ENCODE measurements around the gene EGFL8. TPM values are rescaled to one million over a fixed set of nuclear protein-coding genes. Genes with fewer than 3 reads are reported as not detected.

The EGFL8 gene
- total and polyA plus RNA-seq, 9 of the 15 experiments (the other 6 are each of a cell fraction or from before 2014, with no cell fraction given) = 2.2 to 47.4 (median 14.2) TPM

GRCh38 chr6:32181148-32181702, 16.8 kb downstream of the EGFL8 start (continued):
- TF ChIP-seq ZNF146 (CRISPR knock-in tag; IDR thresholded peaks at IDR 0.05; ENCODE audit: unreplicated experiment) = no peak
- TF ChIP-seq RBFOX2 (IDR thresholded peaks at IDR 0.05; ENCODE audit: low read depth, low read length) = peak; percentile 54

GRCh38 chr6:32181915-32182529, 17.6 kb downstream of the EGFL8 start:
- peak overlapping the region; percentile 22 to 82 for H3K9ac ChIP-seq (ENCODE audit: insufficient read depth in 1 of 2, low read depth in 2 of 2, low read length in 2 of 2)
- peak overlapping the region; percentile 56; the same call in 2 of the 3 replicates for H3K27ac ChIP-seq (ENCODE audit: extremely low read depth, low read depth, low read length)
- H4K20me1 ChIP-seq (replicated peaks; ENCODE audit: control insufficient read depth, insufficient read depth, low read length) = no peaks in the 10 kb centered on the region
- ATAC-seq (no peak), DNase-seq (ENCODE audit: extremely low read depth in 1 of 4, low spot score in 3 of 4) (peak in 3 of 4 experiments; percentile 57 to 69 (median 64)), FAIRE-seq (no peak)
- 29% methylated on average over 10 of the region's 10 CpGs for WGBS (ENCODE audit: insufficient coverage, low coverage, missing lambda C conversion rate)
- in situ Hi-C loops (cut with MboI) = no loop called here
- no TSS peak for BruUV-seq (replicated peaks)
- peaks cover 65% of the 10 kb centered on the region; the same call in 2 of the 3 replicates for H3K36me3 ChIP-seq (ENCODE audit: control insufficient read depth, insufficient read depth, low read length)
- peak overlapping the region; percentile 13 for H3K4me2 ChIP-seq (ENCODE audit: insufficient read depth, low read length)
- POLR2A ChIA-PET = interaction anchor here (0.6 to 1.9 kb wide), 8 partner anchors 8 to 61 kb away, joined by 3 to 20 read pairs (median 4); partner anchors contain the start of genes ATF6B, FKBPL and PBX2
- H3K4me3 ChIP-seq = no peak overlapping the region
- H2AFZ ChIP-seq (ENCODE audit: low read depth, low read length) = no peak overlapping the region
- H3K9me1 ChIP-seq (ENCODE audit: control insufficient read depth, insufficient read depth, low read length) = peaks cover 7% of the 10 kb centered on the region
- CTCF ChIA-PET (ENCODE audit: low intra/inter-chr PET ratio) = interaction anchor here (1.3 kb wide), 1 partner anchor 63 kb away, joined by 5 read pairs; no protein-coding TSS in a partner anchor
- no peaks in the 10 kb centered on the region for H3K27me3 ChIP-seq (ENCODE audit: control insufficient read depth in 2 of 2, insufficient read depth in 2 of 2, low read length in 2 of 2)
- H3K4me1 ChIP-seq (replicated peaks in 1 of 2; ENCODE audit: control insufficient read depth in 2 of 2, insufficient read depth in 2 of 2, low read length in 2 of 2) = peaks cover 50 to 53% of the 10 kb centered on the region in 2 experiments
- peaks cover 49% of the 10 kb centered on the region for H3K79me2 ChIP-seq (ENCODE audit: control insufficient read depth, insufficient read depth, low read length)
- H3K9me3 ChIP-seq (replicated peaks; ENCODE audit: control insufficient read depth, insufficient read depth, low read depth, low read length) = no peaks in the 10 kb centered on the region
- intact Hi-C loops (cut with micrococcal nuclease) = no loop called here
- TF ChIP-seq MAZ (CRISPR knock-in tag; conservative IDR thresholded peaks at IDR 0.05 in 1 of 2, IDR thresholded peaks at IDR 0.05 in 1 of 2) = peak; percentile 14 to 35; a peak in 3 of 4 replicates
- no peak for TF ChIP-seq CREM (IDR thresholded peaks at IDR 0.05; ENCODE audit: low read depth)
- 0 out of 2 replicates have a peak, but pooled peaks have one; percentile 41 for TF ChIP-seq VEZF1 (CRISPR knock-in tag; IDR thresholded peaks at IDR 0.05)
- 0 out of 2 replicates have a peak, but pooled peaks have one; percentile 26 for TF ChIP-seq CTBP1 (IDR thresholded peaks at IDR 0.05; ENCODE audit: borderline replicate concordance)
- TF ChIP-seq ARID1B (IDR thresholded peaks at IDR 0.05) = 0 out of 2 replicates have a peak, but pooled peaks have one; percentile 24
- no peak for TF ChIP-seq NFE2 (IDR thresholded peaks at IDR 0.05; ENCODE audit: low read depth)
- no peak for TF ChIP-seq CREB3 (tag; conservative IDR thresholded peaks at IDR 0.05; ENCODE audit: low read depth)
- peak; percentile 48 for TF ChIP-seq KDM5B (IDR thresholded peaks at IDR 0.05; ENCODE audit: insufficient replicate concordance, low read depth, low read length)

All from K562 (cell line).